HepG2 (cell line): ENCODE results near the gene TUG1. TPM values are rescaled to one million over a fixed set of nuclear protein-coding genes. Genes with fewer than 3 reads are reported as not detected.

Source experiments
- ATAC-seq: fragments of 200-7000 bp; cut with Tn5 transposase; 3 replicates; pipeline ENCODE4 v1.9.1; 2020; ENCODE audit warnings: mild to moderate bottlenecking, moderate library complexity
- BruUV-seq: library from RNA; stranded (reverse); fragments of 400-500 nt; replicated peaks from 2 replicates; lab custom pipeline; 2021; lab: Mats Ljungman, UMichigan
- CTCF ChIA-PET: fragments of 300-600 bp; formaldehyde crosslinking; extraction: SDS; loops from one replicate; lab custom pipeline; 2021; ENCODE audit warnings: low total read pairs, inconsistent platforms, low intra/inter-chr PET ratio; lab: Yijun Ruan, JAX
- POLR2A ChIA-PET: fragments of 350-600 bp; sonication (Branson Sonifier 250); formaldehyde crosslinking; loops from one replicate; lab custom pipeline; 2020; ENCODE audit warnings: antibody characterized with exemption, inconsistent platforms; lab: Yijun Ruan, JAX
- DNase-seq: peaks from one replicate; pipeline ENCODE4 v3.0.0-alpha.2; 2015; ENCODE audit warnings: low spot score
- FAIRE-seq: peaks from 3 replicates; lab custom pipeline; 2011; peaks lifted over from hg19 to GRCh38; lab: Jason Lieb, UNC
- H2AFZ ChIP-seq: one replicate; pipeline ENCODE4 v1.6.1; 2011; ENCODE audit warnings: low read length, inconsistent platforms
- H3K27ac ChIP-seq: fragments of 300-600 bp; 3 replicates; pipeline ENCODE4 v1.8.0; 2011; ENCODE audit warnings: mixed run types, mild to moderate bottlenecking, mixed read lengths, low read length, inconsistent platforms; ENCODE audit not compliant: insufficient read depth; ENCODE audit errors: extremely low read length
- H3K27me3 ChIP-seq, 2 experiments: fragments of 200-600 bp in 1 of 2; 2 replicates in 1 of 2; 3 replicates in 1 of 2; pipeline versions ENCODE4 v1.6.0 to v1.8.0; 2011; ENCODE audit warnings: low read length in 2 of 2, mild to moderate bottlenecking in 2 of 2, moderate library complexity in 2 of 2, inconsistent platforms in 1 of 2; ENCODE audit not compliant: insufficient read depth in 2 of 2, control insufficient read depth in 1 of 2
- H3K36me3 ChIP-seq, 2 experiments: fragments of 200-600 bp in 1 of 2; replicated peaks in 1 of 2; 2 replicates in 1 of 2; 3 replicates in 1 of 2; pipeline versions ENCODE4 v1.5.1 to v1.8.0; 2011; ENCODE audit warnings: low read length in 2 of 2, inconsistent platforms in 1 of 2; ENCODE audit not compliant: insufficient read depth in 2 of 2, control insufficient read depth in 1 of 2
- H3K4me1 ChIP-seq: 2 replicates; pipeline ENCODE4 v1.5.1; 2012; ENCODE audit warnings: low read length, inconsistent platforms; ENCODE audit not compliant: insufficient read depth
- H3K4me2 ChIP-seq: 2 replicates; pipeline ENCODE4 v1.6.0; 2011; ENCODE audit warnings: low read depth, low read length, inconsistent platforms
- H3K4me3 ChIP-seq, 3 experiments: fragments of 200-600 bp in 1 of 3; sonication (generic), shearing (Covaris generic) in 1 of 3; replicated peaks in 1 of 3; 2 replicates each; pipeline ENCODE4 v1.5.1; 2011 to 2016; ENCODE audit warnings: low read length in 3 of 3, inconsistent platforms in 2 of 3, low read depth in 2 of 3, mild to moderate bottlenecking in 2 of 3, control low read depth in 1 of 3, mixed read lengths in 1 of 3; ENCODE audit not compliant: insufficient read depth in 1 of 3
- H3K79me2 ChIP-seq: one replicate; pipeline ENCODE4 v1.6.1; 2011; ENCODE audit warnings: low read length, inconsistent platforms; ENCODE audit not compliant: insufficient read depth
- H3K9ac ChIP-seq: 2 replicates; pipeline ENCODE4 v1.6.0; 2011; ENCODE audit warnings: mild to moderate bottlenecking, low read depth, low read length, inconsistent platforms; ENCODE audit not compliant: insufficient read depth
- H3K9me3 ChIP-seq: 2 replicates; pipeline ENCODE4 v1.5.1; 2012; ENCODE audit warnings: mild to moderate bottlenecking, low read length
- H4K20me1 ChIP-seq: 2 replicates; pipeline ENCODE4 v1.6.0; 2011; ENCODE audit warnings: inconsistent platforms, mild to moderate bottlenecking, low read length, moderate library complexity; ENCODE audit not compliant: insufficient read depth
- NCOA2 ChIP-seq: sonication (generic); formaldehyde crosslinking; IDR thresholded peaks from 2 replicates; pipeline ENCODE4 v1.8.0; 2022; ENCODE audit warnings: inconsistent platforms
- RBM39 ChIP-seq: fragments of 200-400 bp; formaldehyde crosslinking; IDR thresholded peaks from one replicate; pipeline ENCODE4 v1.6.1; 2018; ENCODE audit warnings: antibody characterized with exemption, mild to moderate bottlenecking, low read depth, low read length; ENCODE audit not compliant: poor library complexity, severe bottlenecking
- REXO4 ChIP-seq: sonication (generic); formaldehyde crosslinking; IDR thresholded peaks from 2 replicates; pipeline ENCODE4 v1.8.0; 2022; ENCODE audit warnings: missing genetic modification reagents, mild to moderate bottlenecking, borderline replicate concordance
- SMAD9 ChIP-seq: sonication (generic); formaldehyde crosslinking; IDR thresholded peaks from 2 replicates; pipeline ENCODE4 v1.5.1; 2020; ENCODE audit warnings: mild to moderate bottlenecking, missing genetic modification reagents
- YEATS2 ChIP-seq: sonication (generic); formaldehyde crosslinking; IDR thresholded peaks from 2 replicates; pipeline ENCODE4 v1.4.0; 2020; ENCODE audit warnings: missing genetic modification reagents, borderline replicate concordance
- ZNF34 ChIP-seq: sonication (generic); formaldehyde crosslinking; IDR thresholded peaks from 2 replicates; pipeline ENCODE4 v1.4.0; 2020; ENCODE audit warnings: mild to moderate bottlenecking, missing genetic modification reagents, borderline replicate concordance
- ZNF790 ChIP-seq: sonication (generic); formaldehyde crosslinking; IDR thresholded peaks from 2 replicates; pipeline ENCODE4 v1.8.0; 2022; ENCODE audit warnings: missing genetic modification reagents, mild to moderate bottlenecking, borderline replicate concordance
- ZSCAN30 ChIP-seq: sonication (generic); formaldehyde crosslinking; IDR thresholded peaks from 2 replicates; pipeline ENCODE4 v1.5.0; 2020; ENCODE audit warnings: mild to moderate bottlenecking, missing genetic modification reagents
- WGBS: methylation state at CpG from one replicate; pipeline ENCODE4 v1.1.6; 2017; ENCODE audit warnings: low lambda C conversion rate; 5-methylcytosine and 5-hydroxymethylcytosine counted together
- in situ Hi-C: cut with HindIII; loops from 2 replicates; pipeline ENCODE4 v1.10.0; 2017; ENCODE audit warnings: low pct_unique_long_range_greater_than_20kb; ENCODE audit not compliant: extremely low pct_ligation_motif_present
- intact Hi-C: fragments of 100-400 bp; cut with micrococcal nuclease; formaldehyde crosslinking; loops from one replicate; pipeline ENCODE4 v1.10.0; 2022; ENCODE audit not compliant: unreplicated experiment
- polyA plus RNA-seq, 8 experiments: library from polyadenylated mRNA; depleted of rRNA in 3 of 8; stranded (reverse) in 7 of 8; unstranded in 1 of 8; fragments of >200 nt; fragmentation: Illumina TruSeq in 4 of 8; extraction: Trizol in 4 of 8; gene quantifications; 2 replicates each; pipeline versions ENCODE4 v1.2.1 to v1.2.3, GENCODE V29; 2011 to 2016; ENCODE audit warnings: low read depth in 4 of 8, missing spikeins in 1 of 8, mixed read lengths in 1 of 8; ENCODE audit not compliant: insufficient read depth in 1 of 8
- total RNA-seq, 5 experiments: library from RNA; depleted of rRNA; stranded (reverse); fragments of >200 nt; fragmentation: Illumina TruSeq; extraction: Trizol; gene quantifications; 2 replicates each; pipeline ENCODE4 v1.2.3, GENCODE V29; 2016; ENCODE audit warnings: low read depth in 1 of 5
- TF ChIP-seq, protein P1 (sequence below): sonication (generic); formaldehyde crosslinking; IDR thresholded peaks from 2 replicates; pipeline ENCODE4; 2020; ENCODE audit warnings: missing genetic modification reagents, mild to moderate bottlenecking, borderline replicate concordance
- TF ChIP-seq, protein P2 (sequence below): sonication (generic); formaldehyde crosslinking; IDR thresholded peaks from one replicate; pipeline ENCODE4 v1.5.1; 2020; ENCODE audit warnings: mild to moderate bottlenecking, missing genetic modification reagents; ENCODE audit errors: not compliant biosample characterization

The TUG1 gene
- total and polyA plus RNA-seq, 2 of the 13 experiments (the other 11 are each of a cell fraction or from before 2014, with no cell fraction given): 35.2 to 122 TPM

DNA sequence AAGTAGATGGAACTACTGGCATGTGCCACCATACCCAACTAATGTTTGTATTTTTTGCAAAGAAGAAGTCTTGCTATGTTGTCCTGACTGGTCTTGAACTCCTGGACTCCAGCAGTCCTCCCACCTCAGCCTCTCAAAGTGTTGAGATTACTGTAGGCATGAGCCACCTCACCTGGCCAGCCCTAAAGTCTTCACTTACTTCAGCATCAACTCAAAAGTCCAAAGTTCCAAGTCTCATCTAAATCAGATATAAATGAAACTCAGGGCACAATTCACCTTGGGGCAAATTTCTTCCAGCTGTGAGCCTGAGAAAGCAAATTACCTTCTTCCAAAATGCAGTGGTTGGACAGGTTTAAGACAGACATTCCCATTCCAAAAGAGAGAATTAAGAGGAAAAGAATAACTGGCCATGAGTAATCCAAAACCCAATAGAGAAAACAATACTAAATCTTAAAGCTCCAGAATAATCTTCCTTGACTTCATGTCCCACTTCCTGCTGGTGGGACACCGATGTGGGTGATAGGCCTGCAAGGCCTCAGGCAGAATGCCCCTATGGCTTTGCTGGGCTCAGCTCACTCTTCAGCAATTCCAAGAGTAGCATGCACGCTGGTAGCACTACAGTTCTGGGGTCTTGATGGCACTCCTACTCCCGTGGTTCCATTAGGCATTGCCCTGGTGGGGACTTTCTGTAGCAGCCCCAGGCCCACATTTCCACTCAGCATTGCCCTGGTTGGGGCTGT is 50.3 kb downstream of the TUG1 start:
- H4K20me1 ChIP-seq: no peaks in the 10 kb centered on the region
- intact Hi-C loops: no loop called here
- H3K36me3 ChIP-seq: no peaks in the 10 kb centered on the region
- ChIA-PET POLR2A (no interaction called here), CTCF (no interaction called here)
- FAIRE-seq (no peak), DNase-seq (no peak), ATAC-seq (no peak)
- BruUV-seq: no TSS peak
- 0% methylated on average over 2 of the region's 3 CpGs for WGBS
- no peaks in the 10 kb centered on the region for H3K27me3 ChIP-seq
- in situ Hi-C loops: no loop called here
- no peaks in the 10 kb centered on the region for H3K79me2 ChIP-seq
- H3K4me2 ChIP-seq: no peak overlapping the region
- no peaks in the 10 kb centered on the region for H3K9me3 ChIP-seq
- H3K27ac ChIP-seq: no peak overlapping the region
- H2AFZ ChIP-seq: no peak overlapping the region
- peaks cover 24% of the 10 kb centered on the region for H3K4me1 ChIP-seq
- H3K4me3 ChIP-seq: no peak overlapping the region
- no peak overlapping the region for H3K9ac ChIP-seq
- TF ChIP-seq, protein P1, sequence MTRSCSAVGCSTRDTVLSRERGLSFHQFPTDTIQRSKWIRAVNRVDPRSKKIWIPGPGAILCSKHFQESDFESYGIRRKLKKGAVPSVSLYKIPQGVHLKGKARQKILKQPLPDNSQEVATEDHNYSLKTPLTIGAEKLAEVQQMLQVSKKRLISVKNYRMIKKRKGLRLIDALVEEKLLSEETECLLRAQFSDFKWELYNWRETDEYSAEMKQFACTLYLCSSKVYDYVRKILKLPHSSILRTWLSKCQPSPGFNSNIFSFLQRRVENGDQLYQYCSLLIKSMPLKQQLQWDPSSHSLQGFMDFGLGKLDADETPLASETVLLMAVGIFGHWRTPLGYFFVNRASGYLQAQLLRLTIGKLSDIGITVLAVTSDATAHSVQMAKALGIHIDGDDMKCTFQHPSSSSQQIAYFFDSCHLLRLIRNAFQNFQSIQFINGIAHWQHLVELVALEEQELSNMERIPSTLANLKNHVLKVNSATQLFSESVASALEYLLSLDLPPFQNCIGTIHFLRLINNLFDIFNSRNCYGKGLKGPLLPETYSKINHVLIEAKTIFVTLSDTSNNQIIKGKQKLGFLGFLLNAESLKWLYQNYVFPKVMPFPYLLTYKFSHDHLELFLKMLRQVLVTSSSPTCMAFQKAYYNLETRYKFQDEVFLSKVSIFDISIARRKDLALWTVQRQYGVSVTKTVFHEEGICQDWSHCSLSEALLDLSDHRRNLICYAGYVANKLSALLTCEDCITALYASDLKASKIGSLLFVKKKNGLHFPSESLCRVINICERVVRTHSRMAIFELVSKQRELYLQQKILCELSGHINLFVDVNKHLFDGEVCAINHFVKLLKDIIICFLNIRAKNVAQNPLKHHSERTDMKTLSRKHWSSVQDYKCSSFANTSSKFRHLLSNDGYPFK (CRISPR knock-in tag): no peak
- TF ChIP-seq RBM39 (no peak), REXO4 (CRISPR knock-in tag) (no peak), ZSCAN30 (CRISPR knock-in tag) (no peak), ZNF790 (CRISPR knock-in tag) (no peak), ZNF34 (CRISPR knock-in tag) (no peak), YEATS2 (CRISPR knock-in tag) (no peak), NCOA2 (CRISPR knock-in tag) (no peak), SMAD9 (no peak)
- TF ChIP-seq, protein P2, sequence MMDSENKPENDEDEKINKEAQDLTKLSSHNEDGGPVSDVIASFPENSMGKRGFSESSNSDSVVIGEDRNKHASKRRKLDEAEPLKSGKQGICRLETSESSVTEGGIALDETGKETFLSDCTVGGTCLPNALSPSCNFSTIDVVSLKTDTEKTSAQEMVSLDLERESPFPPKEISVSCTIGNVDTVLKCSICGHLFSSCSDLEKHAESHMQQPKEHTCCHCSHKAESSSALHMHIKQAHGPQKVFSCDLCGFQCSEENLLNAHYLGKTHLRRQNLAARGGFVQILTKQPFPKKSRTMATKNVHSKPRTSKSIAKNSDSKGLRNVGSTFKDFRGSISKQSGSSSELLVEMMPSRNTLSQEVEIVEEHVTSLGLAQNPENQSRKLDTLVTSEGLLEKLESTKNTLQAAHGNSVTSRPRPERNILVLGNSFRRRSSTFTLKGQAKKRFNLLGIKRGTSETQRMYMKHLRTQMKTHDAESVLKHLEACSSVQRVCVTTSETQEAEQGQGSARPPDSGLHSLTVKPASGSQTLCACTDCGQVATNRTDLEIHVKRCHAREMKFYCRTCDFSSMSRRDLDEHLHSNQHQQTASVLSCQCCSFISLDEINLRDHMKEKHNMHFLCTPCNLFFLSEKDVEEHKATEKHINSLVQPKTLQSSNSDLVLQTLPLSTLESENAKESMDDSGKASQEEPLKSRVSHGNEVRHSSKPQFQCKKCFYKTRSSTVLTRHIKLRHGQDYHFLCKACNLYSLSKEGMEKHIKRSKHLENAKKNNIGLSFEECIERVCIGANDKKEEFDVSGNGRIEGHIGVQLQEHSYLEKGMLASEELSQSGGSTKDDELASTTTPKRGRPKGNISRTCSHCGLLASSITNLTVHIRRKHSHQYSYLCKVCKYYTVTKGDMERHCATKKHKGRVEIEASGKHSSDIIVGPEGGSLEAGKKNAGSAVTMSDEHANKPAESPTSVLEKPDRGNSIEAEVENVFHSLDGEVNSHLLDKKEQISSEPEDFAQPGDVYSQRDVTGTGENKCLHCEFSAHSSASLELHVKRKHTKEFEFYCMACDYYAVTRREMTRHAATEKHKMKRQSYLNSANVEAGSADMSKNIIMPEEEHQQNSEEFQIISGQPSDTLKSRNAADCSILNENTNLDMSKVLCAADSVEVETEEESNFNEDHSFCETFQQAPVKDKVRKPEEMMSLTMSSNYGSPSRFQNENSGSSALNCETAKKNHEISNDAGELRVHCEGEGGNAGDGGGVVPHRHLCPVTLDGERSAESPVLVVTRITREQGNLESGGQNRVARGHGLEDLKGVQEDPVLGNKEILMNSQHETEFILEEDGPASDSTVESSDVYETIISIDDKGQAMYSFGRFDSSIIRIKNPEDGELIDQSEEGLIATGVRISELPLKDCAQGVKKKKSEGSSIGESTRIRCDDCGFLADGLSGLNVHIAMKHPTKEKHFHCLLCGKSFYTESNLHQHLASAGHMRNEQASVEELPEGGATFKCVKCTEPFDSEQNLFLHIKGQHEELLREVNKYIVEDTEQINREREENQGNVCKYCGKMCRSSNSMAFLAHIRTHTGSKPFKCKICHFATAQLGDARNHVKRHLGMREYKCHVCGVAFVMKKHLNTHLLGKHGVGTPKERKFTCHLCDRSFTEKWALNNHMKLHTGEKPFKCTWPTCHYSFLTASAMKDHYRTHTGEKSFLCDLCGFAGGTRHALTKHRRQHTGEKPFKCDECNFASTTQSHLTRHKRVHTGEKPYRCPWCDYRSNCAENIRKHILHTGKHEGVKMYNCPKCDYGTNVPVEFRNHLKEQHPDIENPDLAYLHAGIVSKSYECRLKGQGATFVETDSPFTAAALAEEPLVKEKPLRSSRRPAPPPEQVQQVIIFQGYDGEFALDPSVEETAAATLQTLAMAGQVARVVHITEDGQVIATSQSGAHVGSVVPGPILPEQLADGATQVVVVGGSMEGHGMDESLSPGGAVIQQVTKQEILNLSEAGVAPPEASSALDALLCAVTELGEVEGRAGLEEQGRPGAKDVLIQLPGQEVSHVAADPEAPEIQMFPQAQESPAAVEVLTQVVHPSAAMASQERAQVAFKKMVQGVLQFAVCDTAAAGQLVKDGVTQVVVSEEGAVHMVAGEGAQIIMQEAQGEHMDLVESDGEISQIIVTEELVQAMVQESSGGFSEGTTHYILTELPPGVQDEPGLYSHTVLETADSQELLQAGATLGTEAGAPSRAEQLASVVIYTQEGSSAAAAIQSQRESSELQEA (CRISPR knock-in tag): no peak
